Parietal lobe (tissue), 1 donor: Measurements from ENCODE around the gene GSTM3. TPM values are rescaled to one million over a fixed set of nuclear protein-coding genes. Genes with fewer than 3 reads are reported as not detected.

Experiments used
- total RNA-seq: library from RNA; depleted of rRNA; stranded (reverse); fragments of >200 nt; gene quantifications from one replicate; pipeline ENCODE4 v1.2.3, GENCODE V29; 2014

GSTM3 gene
- total RNA-seq: 55.7 TPM

DNA sequence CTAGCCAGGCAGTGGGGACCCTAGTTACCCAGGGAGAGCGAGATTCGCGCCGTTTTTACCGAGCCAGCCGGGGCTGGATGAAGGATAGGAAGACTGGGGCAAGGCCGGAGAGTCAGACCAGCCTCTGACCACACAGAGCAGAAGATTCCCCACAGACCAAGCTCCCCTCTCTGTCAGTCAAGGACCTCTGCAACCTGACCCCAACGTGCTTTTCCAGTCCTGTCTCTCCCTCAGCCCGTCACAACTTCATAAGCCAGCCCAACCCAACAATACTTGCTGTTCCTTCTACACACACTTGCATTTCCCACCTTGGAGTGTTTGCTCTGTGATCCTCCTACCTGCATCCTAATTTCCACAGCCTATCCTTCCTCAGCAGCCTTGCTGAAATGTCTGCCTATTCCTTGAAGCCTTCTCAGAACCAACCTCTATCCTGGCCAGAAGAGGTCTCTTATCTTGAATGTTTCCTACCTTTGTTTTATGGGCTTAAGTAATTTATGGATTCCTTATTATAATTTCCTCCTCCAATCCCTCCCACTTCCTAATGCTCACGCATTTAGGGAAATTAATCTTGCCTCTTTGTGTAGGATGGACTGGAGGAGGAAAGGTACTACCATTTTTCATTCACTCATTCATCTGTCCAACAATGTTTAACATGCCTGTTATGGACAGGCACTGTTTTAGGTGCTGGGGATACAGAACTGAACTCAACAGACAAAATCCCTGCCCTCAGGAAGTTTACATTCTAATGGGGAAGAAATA, at the start of gene GSTM3:
TSS of gene GSTM3 (minus strand) at position 424 of the 759 bp plus-strand sequence. CDS start 751 bp downstream, outside the sequence.

DNA sequence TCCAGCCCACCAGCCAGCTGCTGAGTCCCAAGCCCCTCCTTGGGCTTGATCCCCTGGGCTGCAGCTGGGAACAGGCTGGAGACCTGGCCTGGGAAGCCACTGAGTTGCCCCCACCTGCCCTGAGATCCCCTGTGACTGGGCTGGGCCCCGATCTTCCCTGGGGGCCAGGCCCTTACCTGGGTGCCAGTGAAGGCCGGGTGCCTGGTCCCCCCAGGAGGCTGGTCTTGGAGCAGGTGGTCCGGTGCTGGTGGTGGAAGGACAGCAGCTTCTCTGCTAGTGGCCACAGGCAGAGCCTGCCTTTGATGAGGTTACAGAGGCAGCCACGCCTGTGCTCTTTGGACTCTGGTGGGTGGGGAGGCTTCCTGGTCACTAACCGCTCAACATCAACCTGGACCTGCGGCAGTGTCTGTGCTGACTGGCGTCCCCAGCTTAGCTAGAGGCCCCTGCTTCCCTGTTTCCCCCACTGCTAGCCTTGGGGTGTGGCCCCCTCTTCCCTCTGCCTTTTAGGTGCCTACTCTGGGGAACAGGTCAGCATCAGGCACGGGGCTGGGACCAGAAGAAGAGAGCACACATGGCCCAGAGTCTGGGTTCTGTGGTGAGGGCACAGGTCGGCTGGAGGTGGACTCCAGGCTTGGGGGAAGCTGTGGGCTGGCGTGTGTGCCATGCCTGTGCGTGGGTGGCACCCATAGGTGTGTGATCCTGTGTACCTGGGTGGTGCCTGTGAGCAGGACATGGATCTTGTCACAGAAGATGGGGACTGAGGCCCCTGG, 23.0 kb upstream of the GSTM3 start, which contains the start of gene EPS8L3:
TSS of gene EPS8L3 (minus strand) at position 278 of the 770 bp plus-strand sequence. CDS start 2,174 bp downstream, outside the sequence.

DNA sequence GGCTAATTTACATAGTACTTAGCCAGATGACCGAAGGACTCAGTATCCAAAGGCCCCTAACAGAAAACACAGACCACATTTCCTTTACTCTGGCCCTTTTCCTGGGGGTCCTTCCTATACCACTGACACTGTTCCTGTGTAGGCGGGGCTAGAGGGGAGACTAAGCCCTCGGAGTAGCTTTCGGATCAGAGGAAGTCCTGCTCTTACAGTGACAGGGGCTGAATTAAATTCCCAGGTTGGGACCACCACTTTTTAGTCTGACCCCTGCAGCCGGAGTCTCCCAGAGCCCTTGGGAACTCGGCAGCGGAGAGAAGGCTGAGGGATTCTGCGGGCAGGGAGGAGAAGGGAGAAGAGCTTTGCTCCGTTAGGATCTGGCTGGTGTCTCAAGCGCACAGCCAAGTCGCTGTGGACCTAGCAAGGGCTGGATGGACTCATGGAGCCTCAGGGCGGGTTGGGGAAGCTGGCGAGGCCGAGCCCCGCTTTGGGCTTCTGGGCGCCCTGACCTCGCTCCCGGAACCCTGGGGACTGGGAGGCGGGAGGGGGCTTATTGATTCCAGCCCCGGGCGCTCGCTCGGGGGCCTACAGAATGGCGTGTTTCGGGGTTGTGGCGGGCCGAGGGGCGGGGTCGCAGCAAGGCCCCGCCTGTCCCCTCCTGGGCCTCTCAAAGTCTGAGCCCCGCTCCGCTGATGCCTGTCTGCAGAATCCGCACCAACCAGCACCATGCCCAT, 29.1 kb downstream of the GSTM3 start, which contains the start of gene GSTM5:
TSS of gene GSTM5 (plus strand) at position 659 of the 728 bp plus-strand sequence. CDS start at position 721, 62 bp downstream.

DNA sequence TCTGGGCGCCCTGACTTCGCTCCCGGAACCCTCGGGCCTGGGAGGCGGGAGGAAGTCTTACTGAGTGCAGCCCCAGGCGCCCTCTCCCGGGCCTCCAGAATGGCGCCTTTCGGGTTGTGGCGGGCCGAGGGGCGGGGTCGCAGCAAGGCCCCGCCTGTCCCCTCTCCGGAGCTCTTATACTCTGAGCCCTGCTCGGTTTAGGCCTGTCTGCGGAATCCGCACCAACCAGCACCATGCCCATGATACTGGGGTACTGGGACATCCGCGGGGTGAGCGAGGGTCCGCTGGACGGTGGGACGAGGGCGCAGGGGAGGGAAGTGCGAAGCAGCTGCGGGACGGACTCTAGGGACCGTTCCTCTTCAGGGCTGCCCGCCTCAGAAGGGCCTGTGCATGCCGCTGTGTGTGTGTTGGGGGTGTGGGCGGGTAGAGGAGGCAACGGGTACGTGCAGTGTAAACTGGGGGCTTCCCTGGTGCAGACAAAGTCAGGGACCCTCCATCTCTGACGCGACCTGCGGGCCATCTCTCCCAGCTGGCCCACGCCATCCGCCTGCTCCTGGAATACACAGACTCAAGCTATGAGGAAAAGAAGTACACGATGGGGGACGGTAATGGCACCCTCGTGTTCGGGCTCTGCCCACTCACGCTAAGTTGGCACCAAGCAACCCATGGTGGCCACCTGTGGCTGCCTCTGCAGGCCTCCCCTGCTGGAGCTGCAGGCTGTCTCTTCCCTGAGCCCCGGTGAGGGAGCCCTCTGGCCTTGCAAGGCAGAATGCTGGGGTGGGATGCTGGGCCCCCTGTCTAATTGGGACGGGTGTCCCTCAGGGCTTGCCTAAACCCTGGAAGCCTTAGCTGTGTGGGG, 53.0 kb downstream of the GSTM3 start, which contains the start of gene GSTM1:
TSS of gene GSTM1 (plus strand) at position 177 of the 859 bp plus-strand sequence. CDS start at position 234, 57 bp downstream.

Other genes starting within 250 kb of the GSTM3 start
- gene CYB561D1, start 246.9 kb downstream of the GSTM3 start, total RNA-seq: 7.5 TPM
- 13.1 TPM for gene AMIGO1, start 231.3 kb downstream of the GSTM3 start, total RNA-seq
- gene GPR61, start 201.2 kb downstream of the GSTM3 start, total RNA-seq: 5.9 TPM
- gene GNAI3, start 192.4 kb downstream of the GSTM3 start, total RNA-seq: 16.6 TPM
- gene GNAT2, start 121.4 kb downstream of the GSTM3 start, total RNA-seq: not detected
- 82.0 TPM for gene AMPD2, start 121.2 kb downstream of the GSTM3 start, total RNA-seq
- gene GSTM4, start 84.9 kb downstream of the GSTM3 start, total RNA-seq: 6.6 TPM
- gene GSTM2, start 73.0 kb downstream of the GSTM3 start, total RNA-seq: 34.4 TPM
- 10.3 TPM for gene GSTM1, start 53.2 kb downstream of the GSTM3 start, total RNA-seq
- 4.7 TPM for gene GSTM5, start 28.8 kb downstream of the GSTM3 start, total RNA-seq
- gene EPS8L3, start 22.9 kb upstream of the GSTM3 start, total RNA-seq: not detected
- gene CSF1, start 169.8 kb upstream of the GSTM3 start, total RNA-seq: 3.8 TPM
- 37.6 TPM for gene AHCYL1, start 243.7 kb upstream of the GSTM3 start, total RNA-seq